ENCODE data around the gene TSHZ2.

DNA sequence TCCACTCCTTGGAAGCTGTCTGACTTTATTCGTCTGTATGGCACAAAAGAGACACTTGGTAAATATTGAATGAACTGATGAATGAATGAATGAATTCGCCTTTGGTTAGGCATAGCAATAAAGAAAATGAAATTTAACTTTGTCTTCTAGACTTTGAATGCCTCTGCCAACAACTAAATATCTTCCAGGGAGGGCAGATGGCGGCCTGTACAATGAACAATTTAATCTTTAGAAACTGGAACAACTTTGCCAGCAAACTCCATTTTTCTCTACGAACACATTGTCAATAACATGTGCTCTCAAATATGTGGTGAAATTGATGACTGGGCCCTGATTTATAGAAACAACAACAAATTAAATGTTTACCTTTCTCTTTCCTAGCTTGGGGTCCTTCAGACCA is 480.9 kb downstream of the TSHZ2 start:
- no peak for TF ChIP-seq EZH2 (IDR thresholded peaks at IDR 0.05; ENCODE audit: borderline replicate concordance, low read length)
- TF ChIP-seq, protein P1, sequence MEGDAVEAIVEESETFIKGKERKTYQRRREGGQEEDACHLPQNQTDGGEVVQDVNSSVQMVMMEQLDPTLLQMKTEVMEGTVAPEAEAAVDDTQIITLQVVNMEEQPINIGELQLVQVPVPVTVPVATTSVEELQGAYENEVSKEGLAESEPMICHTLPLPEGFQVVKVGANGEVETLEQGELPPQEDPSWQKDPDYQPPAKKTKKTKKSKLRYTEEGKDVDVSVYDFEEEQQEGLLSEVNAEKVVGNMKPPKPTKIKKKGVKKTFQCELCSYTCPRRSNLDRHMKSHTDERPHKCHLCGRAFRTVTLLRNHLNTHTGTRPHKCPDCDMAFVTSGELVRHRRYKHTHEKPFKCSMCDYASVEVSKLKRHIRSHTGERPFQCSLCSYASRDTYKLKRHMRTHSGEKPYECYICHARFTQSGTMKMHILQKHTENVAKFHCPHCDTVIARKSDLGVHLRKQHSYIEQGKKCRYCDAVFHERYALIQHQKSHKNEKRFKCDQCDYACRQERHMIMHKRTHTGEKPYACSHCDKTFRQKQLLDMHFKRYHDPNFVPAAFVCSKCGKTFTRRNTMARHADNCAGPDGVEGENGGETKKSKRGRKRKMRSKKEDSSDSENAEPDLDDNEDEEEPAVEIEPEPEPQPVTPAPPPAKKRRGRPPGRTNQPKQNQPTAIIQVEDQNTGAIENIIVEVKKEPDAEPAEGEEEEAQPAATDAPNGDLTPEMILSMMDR (IDR thresholded peaks at IDR 0.05; ENCODE audit: low read length), result no peak

Data from OCI-LY1 (cell line).